ENCODE results near the gene BNC2. TPM values are rescaled to one million over a fixed set of nuclear protein-coding genes. Genes with fewer than 3 reads are reported as not detected.

Gene BNC2
- total RNA-seq, 2 experiments from 2014 or later = not detected

GRCh38 chr9:16801871-16802466, 68.5 kb downstream of the BNC2 start:
- CTCF ChIA-PET = interaction anchor here (0.6 to 1.0 kb wide), 2 partner anchors 16 to 262 kb away, joined by 3 read pairs; no protein-coding TSS in a partner anchor
- intact Hi-C loops (cut with micrococcal nuclease) = no loop called here
- H3K27me3 Mint-ChIP-seq (ENCODE audit: low read depth) = no peaks in the 10 kb centered on the region

GRCh38 chr9:16796304-16796825, 74.1 kb downstream of the BNC2 start:
- Mint-ChIP-seq H3K36me3 (ENCODE audit: low read depth) (no peaks in the 10 kb centered on the region), H3K4me3 (no peak overlapping the region), H3K27ac (no peak overlapping the region), H3K9me3 (peaks cover 11% of the 10 kb centered on the region), H3K27me3 (ENCODE audit: low read depth) (no peaks in the 10 kb centered on the region), H3K4me1 (ENCODE audit: low read depth) (no peaks in the 10 kb centered on the region)
- DNase-seq = no peak
- intact Hi-C loops (cut with micrococcal nuclease) = no loop called here
- CTCF ChIA-PET = no interaction called here

More at GRCh38 chr9:16801871-16802466, 68.5 kb downstream of the BNC2 start:
- Mint-ChIP-seq H3K4me1 (ENCODE audit: low read depth) (no peaks in the 10 kb centered on the region), H3K27ac (no peak overlapping the region), H3K9me3 (peaks cover 2% of the 10 kb centered on the region), H3K4me3 (no peak overlapping the region), H3K36me3 (ENCODE audit: low read depth) (no peaks in the 10 kb centered on the region)
- no peak for DNase-seq

- Mint-ChIP-seq H3K4me1 (ENCODE audit: low read depth) (no peaks in the 10 kb centered on the region), H3K36me3 (ENCODE audit: low read depth) (no peaks in the 10 kb centered on the region), H3K9me3 (peaks cover 11% of the 10 kb centered on the region), H3K4me3 (no peak overlapping the region), H3K27me3 (ENCODE audit: low read depth) (no peaks in the 10 kb centered on the region), H3K27ac (no peak overlapping the region)
- CTCF ChIA-PET = no interaction called here
- DNase-seq = no peak
- intact Hi-C loops (cut with micrococcal nuclease) = no loop called here
Observed at GRCh38 chr9:16794871-16795639, 75.4 kb downstream of the BNC2 start.

- no peaks in the 10 kb centered on the region for H3K36me3 Mint-ChIP-seq (ENCODE audit: low read depth)
- H3K27me3 Mint-ChIP-seq (ENCODE audit: low read depth) = no peaks in the 10 kb centered on the region
- CTCF ChIA-PET = no interaction called here
- peaks cover 11% of the 10 kb centered on the region for H3K9me3 Mint-ChIP-seq
- H3K4me3 Mint-ChIP-seq = no peak overlapping the region
- H3K27ac Mint-ChIP-seq = no peak overlapping the region
- intact Hi-C loops (cut with micrococcal nuclease) = no loop called here
- no peaks in the 10 kb centered on the region for H3K4me1 Mint-ChIP-seq (ENCODE audit: low read depth)
- no peak for DNase-seq
Observed at GRCh38 chr9:16794103-16794502, 76.4 kb downstream of the BNC2 start.

- H3K27me3 Mint-ChIP-seq (ENCODE audit: low read depth) = no peaks in the 10 kb centered on the region
- H3K36me3 Mint-ChIP-seq (ENCODE audit: low read depth) = no peaks in the 10 kb centered on the region
- H3K4me3 Mint-ChIP-seq = no peak overlapping the region
- CTCF ChIA-PET = no interaction called here
- no peak for DNase-seq
- no peak overlapping the region for H3K27ac Mint-ChIP-seq
- intact Hi-C loops (cut with micrococcal nuclease) = no loop called here
- H3K9me3 Mint-ChIP-seq = peaks cover 7% of the 10 kb centered on the region
- no peaks in the 10 kb centered on the region for H3K4me1 Mint-ChIP-seq (ENCODE audit: low read depth)
Observed at GRCh38 chr9:16787724-16788123, 82.7 kb downstream of the BNC2 start.

- Mint-ChIP-seq H3K4me3 (no peak overlapping the region), H3K27me3 (ENCODE audit: low read depth) (no peaks in the 10 kb centered on the region), H3K27ac (no peak overlapping the region), H3K9me3 (peaks cover 5% of the 10 kb centered on the region), H3K4me1 (ENCODE audit: low read depth) (no peaks in the 10 kb centered on the region), H3K36me3 (ENCODE audit: low read depth) (no peaks in the 10 kb centered on the region)
- CTCF ChIA-PET = no interaction called here
- DNase-seq = no peak
- intact Hi-C loops (cut with micrococcal nuclease) = no loop called here
Observed at GRCh38 chr9:16784002-16784401, 86.5 kb downstream of the BNC2 start.

GRCh38 chr9:16782490-16782889, 88.0 kb downstream of the BNC2 start:
- H3K4me1 Mint-ChIP-seq (ENCODE audit: low read depth) = no peaks in the 10 kb centered on the region
- peaks cover 2% of the 10 kb centered on the region for H3K9me3 Mint-ChIP-seq
- CTCF ChIA-PET = no interaction called here
- DNase-seq = no peak
- H3K27ac Mint-ChIP-seq = no peak overlapping the region
- H3K4me3 Mint-ChIP-seq = no peak overlapping the region
- H3K27me3 Mint-ChIP-seq (ENCODE audit: low read depth) = no peaks in the 10 kb centered on the region
- intact Hi-C loops (cut with micrococcal nuclease) = no loop called here
- no peaks in the 10 kb centered on the region for H3K36me3 Mint-ChIP-seq (ENCODE audit: low read depth)

- no peak for DNase-seq
- Mint-ChIP-seq H3K4me3 (no peak overlapping the region), H3K4me1 (ENCODE audit: low read depth) (no peaks in the 10 kb centered on the region), H3K36me3 (ENCODE audit: low read depth) (no peaks in the 10 kb centered on the region), H3K27me3 (ENCODE audit: low read depth) (no peaks in the 10 kb centered on the region), H3K27ac (no peak overlapping the region), H3K9me3 (peaks cover 3% of the 10 kb centered on the region)
- CTCF ChIA-PET = no interaction called here
- intact Hi-C loops (cut with micrococcal nuclease) = no loop called here
Observed at GRCh38 chr9:16775330-16775729, 95.1 kb downstream of the BNC2 start.

GRCh38 chr9:16773617-16774016, 96.9 kb downstream of the BNC2 start:
- CTCF ChIA-PET = interaction anchor here (0.6 kb wide), 1 partner anchor 843 kb away, joined by 3 read pairs; no protein-coding TSS in a partner anchor
- H3K27ac Mint-ChIP-seq = no peak overlapping the region
- no peaks in the 10 kb centered on the region for H3K27me3 Mint-ChIP-seq (ENCODE audit: low read depth)
- H3K4me1 Mint-ChIP-seq (ENCODE audit: low read depth) = no peaks in the 10 kb centered on the region
- H3K4me3 Mint-ChIP-seq = no peak overlapping the region
- peaks cover 3% of the 10 kb centered on the region for H3K9me3 Mint-ChIP-seq
- H3K36me3 Mint-ChIP-seq (ENCODE audit: low read depth) = no peaks in the 10 kb centered on the region
- intact Hi-C loops (cut with micrococcal nuclease) = no loop called here
- DNase-seq = no peak

- Mint-ChIP-seq H3K9me3 (peaks cover 3% of the 10 kb centered on the region), H3K4me3 (no peak overlapping the region), H3K36me3 (ENCODE audit: low read depth) (no peaks in the 10 kb centered on the region), H3K27me3 (ENCODE audit: low read depth) (no peaks in the 10 kb centered on the region), H3K27ac (no peak overlapping the region), H3K4me1 (ENCODE audit: low read depth) (no peaks in the 10 kb centered on the region)
- DNase-seq = no peak
- CTCF ChIA-PET = interaction anchor here (0.6 kb wide), 1 partner anchor 843 kb away, joined by 3 read pairs; no protein-coding TSS in a partner anchor
- intact Hi-C loops (cut with micrococcal nuclease) = no loop called here
Observed at GRCh38 chr9:16773116-16773515, 97.4 kb downstream of the BNC2 start.

GRCh38 chr9:16771356-16771755, 99.1 kb downstream of the BNC2 start:
- Mint-ChIP-seq H3K4me1 (ENCODE audit: low read depth) (no peaks in the 10 kb centered on the region), H3K9me3 (peaks cover 5% of the 10 kb centered on the region), H3K27ac (no peak overlapping the region), H3K27me3 (ENCODE audit: low read depth) (no peaks in the 10 kb centered on the region), H3K4me3 (no peak overlapping the region), H3K36me3 (ENCODE audit: low read depth) (no peaks in the 10 kb centered on the region)
- no peak for DNase-seq
- CTCF ChIA-PET = no interaction called here
- intact Hi-C loops (cut with micrococcal nuclease) = no loop called here

GRCh38 chr9:16769291-16769690, 101.2 kb downstream of the BNC2 start:
- Mint-ChIP-seq H3K4me3 (no peak overlapping the region), H3K9me3 (peaks cover 4% of the 10 kb centered on the region), H3K36me3 (ENCODE audit: low read depth) (no peaks in the 10 kb centered on the region), H3K4me1 (ENCODE audit: low read depth) (no peaks in the 10 kb centered on the region), H3K27me3 (ENCODE audit: low read depth) (no peaks in the 10 kb centered on the region), H3K27ac (no peak overlapping the region)
- CTCF ChIA-PET = no interaction called here
- DNase-seq = no peak
- intact Hi-C loops (cut with micrococcal nuclease) = no loop called here

- DNase-seq = no peak
- Mint-ChIP-seq H3K4me3 (no peak overlapping the region), H3K27ac (no peak overlapping the region), H3K9me3 (peaks cover 3% of the 10 kb centered on the region), H3K27me3 (ENCODE audit: low read depth) (no peaks in the 10 kb centered on the region), H3K36me3 (ENCODE audit: low read depth) (no peaks in the 10 kb centered on the region), H3K4me1 (ENCODE audit: low read depth) (no peaks in the 10 kb centered on the region)
- CTCF ChIA-PET = no interaction called here
- intact Hi-C loops (cut with micrococcal nuclease) = no loop called here
Observed at GRCh38 chr9:16768816-16769215, 101.7 kb downstream of the BNC2 start.
